OCI-LY3 (cell line): ENCODE results near the gene NME3.

Experiments used
- H2AFZ ChIP-seq: fragments of 200-600, 300-600 bp; shearing (Covaris generic); 2 replicates; pipeline ENCODE4 v1.6.0; 2014; ENCODE audit warnings: antibody characterized with exemption, low read depth, low read length
- H3K27ac ChIP-seq: fragments of 200-600, 300-600 bp; sonication (generic); 2 replicates; pipeline ENCODE4 v1.5.1; 2014; ENCODE audit warnings: mild to moderate bottlenecking, low read length, moderate library complexity, mixed read lengths
- H3K27me3 ChIP-seq: fragments of 200-600, 300-600 bp; sonication (generic); 2 replicates; pipeline ENCODE4 v1.6.1; 2014; ENCODE audit warnings: low read depth, low read length, mixed read lengths
- H3K36me3 ChIP-seq: fragments of 200-600, 300-600 bp; sonication (generic); replicated peaks from 2 replicates; pipeline ENCODE3; 2014; ENCODE audit warnings: low read depth, low read length, mixed read lengths
- H3K4me1 ChIP-seq: fragments of 300-600, 200-600 bp; sonication (generic); 2 replicates; pipeline ENCODE4 v1.6.1; 2014; ENCODE audit warnings: low read length, mixed read lengths
- H3K4me2 ChIP-seq: fragments of 200-600, 300-600 bp; sonication (generic); 2 replicates; pipeline ENCODE4 v1.6.1; 2014; ENCODE audit warnings: low read length, mixed read lengths
- H3K4me3 ChIP-seq: fragments of 300-600, 200-600 bp; sonication (generic); 2 replicates; pipeline ENCODE4 v1.5.1; 2014; ENCODE audit warnings: antibody characterized with exemption, mild to moderate bottlenecking, low read length, moderate library complexity
- H3K79me2 ChIP-seq: fragments of 300-600, 200-600 bp; shearing (Covaris generic); 2 replicates; pipeline ENCODE4 v1.6.1; 2014; ENCODE audit warnings: mild to moderate bottlenecking, low read length, mixed read lengths
- H3K9ac ChIP-seq: fragments of 300-600, 200-600 bp; shearing (Covaris generic); 2 replicates; pipeline ENCODE4 v1.6.0; 2014; ENCODE audit warnings: mild to moderate bottlenecking, low read length, moderate library complexity
- H3K9me3 ChIP-seq: fragments of 200-600, 300-600 bp; shearing (Covaris generic); 2 replicates; pipeline ENCODE4 v1.6.1; 2014; ENCODE audit warnings: low read length, mixed read lengths; ENCODE audit not compliant: insufficient read depth
- H4K20me1 ChIP-seq: fragments of 200-600, 300-600 bp; sonication (generic); 2 replicates; pipeline ENCODE4 v1.6.1; 2016; ENCODE audit warnings: low read length, mixed read lengths; ENCODE audit not compliant: insufficient read depth
- CTCF ChIP-seq: fragments of 200-600, 300-600 bp; sonication (generic); IDR thresholded peaks from 2 replicates; pipeline ENCODE4 v1.5.1; 2014; ENCODE audit warnings: antibody characterized with exemption, low read length, low read depth
- EZH2phosphoT487 ChIP-seq: fragments of 200-600 bp; shearing (Covaris generic); IDR thresholded peaks from 2 replicates; pipeline ENCODE4 v1.6.1; 2018; ENCODE audit warnings: antibody characterized with exemption, mixed run types, low read depth

NME3 gene

GRCh38 chr16:1768767-1769401, 2.5 kb downstream of the NME3 start:
- Histone ChIP-seq H3K27ac (no peak overlapping the region), H3K9me3 (no peaks in the 10 kb centered on the region), H2AFZ (no peak overlapping the region), H3K4me3 (no peak overlapping the region), H3K4me2 (no peak overlapping the region), H4K20me1 (no peaks in the 10 kb centered on the region), H3K36me3 (peaks cover 9% of the 10 kb centered on the region), H3K27me3 (no peaks in the 10 kb centered on the region), H3K4me1 (peaks cover 3% of the 10 kb centered on the region; the same call in 1 of the 2 replicates), H3K79me2 (peaks cover 18% of the 10 kb centered on the region), H3K9ac (no peak overlapping the region)
- TF ChIP-seq EZH2phosphoT487 (no peak), CTCF (no peak)

GRCh38 chr16:1768061-1768766, 3.1 kb downstream of the NME3 start:
- Histone ChIP-seq H3K4me2 (no peak overlapping the region), H3K9me3 (no peaks in the 10 kb centered on the region), H3K36me3 (peaks cover 9% of the 10 kb centered on the region), H3K27me3 (no peaks in the 10 kb centered on the region), H4K20me1 (no peaks in the 10 kb centered on the region), H3K9ac (no peak overlapping the region), H2AFZ (no peak overlapping the region), H3K4me1 (peaks cover 3% of the 10 kb centered on the region; the same call in 1 of the 2 replicates), H3K27ac (no peak overlapping the region), H3K4me3 (no peak overlapping the region), H3K79me2 (peaks cover 13% of the 10 kb centered on the region)
- no peak for TF ChIP-seq CTCF
- TF ChIP-seq EZH2phosphoT487: no peak

- no peaks in the 10 kb centered on the region for H4K20me1 ChIP-seq
These were observed 4.0 kb downstream of the NME3 start for GRCh38 chr16:1767116-1767994.

More at GRCh38 chr16:1767116-1767994, 4.0 kb downstream of the NME3 start:
- Histone ChIP-seq H3K4me3 (no peak overlapping the region), H3K9ac (no peak overlapping the region), H3K36me3 (peaks cover 9% of the 10 kb centered on the region), H2AFZ (no peak overlapping the region), H3K9me3 (no peaks in the 10 kb centered on the region), H3K79me2 (peaks cover 7% of the 10 kb centered on the region), H3K4me1 (peaks cover 3% of the 10 kb centered on the region; the same call in 1 of the 2 replicates), H3K27ac (no peak overlapping the region), H3K27me3 (no peaks in the 10 kb centered on the region), H3K4me2 (no peak overlapping the region)
- TF ChIP-seq EZH2phosphoT487 (no peak), CTCF (no peak)
